Activated naive CD4-positive, alpha-beta T cell treated with anti-CD3 and anti-CD28 coated beads for 36 hours (primary cell): ENCODE measurements around the gene TGIF2. TPM values are rescaled to one million over a fixed set of nuclear protein-coding genes. Genes with fewer than 3 reads are reported as not detected.

ENCODE experiments used
- CTCF ChIA-PET: fragments of 350-600 bp; sonication (Branson Sonifier 250); formaldehyde crosslinking; loops from one replicate; lab custom pipeline; 2021; ENCODE audit warnings: antibody characterized with exemption; lab: Charles Lee
- DNase-seq: peaks from one replicate; pipeline ENCODE4 v3.0.0-alpha.2; 2020
- H3K27ac Mint-ChIP-seq: one replicate; pipeline ENCODE4 v1.8.0; 2021; ENCODE audit warnings: mild to moderate bottlenecking, mixed read lengths
- H3K27me3 Mint-ChIP-seq: one replicate; pipeline ENCODE4 v1.8.0; 2021; ENCODE audit warnings: low read depth, mixed read lengths
- H3K36me3 Mint-ChIP-seq: one replicate; pipeline ENCODE4 v1.8.0; 2021; ENCODE audit warnings: low read depth, mixed read lengths
- H3K4me1 Mint-ChIP-seq: one replicate; pipeline ENCODE4 v1.8.0; 2021; ENCODE audit warnings: low read depth, mixed read lengths
- H3K4me3 Mint-ChIP-seq: one replicate; pipeline ENCODE4 v1.8.0; 2021; ENCODE audit warnings: mild to moderate bottlenecking, moderate library complexity, mixed read lengths
- H3K9me3 Mint-ChIP-seq: one replicate; pipeline ENCODE4 v1.8.0; 2021; ENCODE audit warnings: mixed read lengths
- intact Hi-C: fragments of 100-400 bp; cut with micrococcal nuclease; formaldehyde crosslinking; loops from one replicate; pipeline ENCODE4 v1.15.1; 2023
- total RNA-seq, 2 experiments: library from RNA; stranded (reverse); gene quantifications; one replicate each; pipeline ENCODE4 v1.2.3, GENCODE V29; 2021

The TGIF2 gene
- total RNA-seq, 2 experiments from 2014 or later = 32.2 to 33.6 TPM

DNA sequence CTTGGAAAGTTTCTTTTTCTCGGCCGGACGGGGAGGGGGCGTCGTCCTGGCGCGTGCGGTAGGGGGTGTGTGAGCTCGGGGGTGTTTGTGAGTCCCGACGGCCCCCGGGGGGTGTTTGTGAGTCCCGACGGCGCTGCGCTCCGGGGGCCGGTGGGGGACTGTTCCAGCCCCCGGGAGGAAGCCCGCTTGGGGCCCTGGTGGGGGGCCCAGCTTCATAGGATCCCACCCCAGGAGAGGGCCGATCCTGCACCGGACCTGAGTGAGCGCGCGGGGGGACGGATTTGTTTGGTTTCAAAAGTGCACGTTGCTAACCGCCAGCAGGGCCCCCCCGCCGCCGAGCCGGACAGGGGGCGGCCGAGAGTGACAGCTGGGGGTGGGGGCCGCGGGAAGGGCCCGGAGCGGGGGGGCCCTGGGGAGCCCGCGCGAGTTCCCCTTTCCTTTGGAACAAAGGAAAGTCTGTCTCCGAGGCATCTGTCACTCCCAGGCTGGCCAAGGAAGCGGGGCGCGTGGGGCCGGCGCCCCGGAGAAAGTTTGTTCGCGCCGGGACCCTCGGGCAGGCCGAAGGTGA, 485 bp downstream of the TGIF2 start:
- Mint-ChIP-seq H3K9me3 (no peaks in the 10 kb centered on the region), H3K4me1 (peaks cover 37% of the 10 kb centered on the region), H3K4me3 (peak overlapping the region; percentile 91), H3K27me3 (no peaks in the 10 kb centered on the region), H3K36me3 (peaks cover 16% of the 10 kb centered on the region), H3K27ac (peak overlapping the region; percentile 63)
- CTCF ChIA-PET = interaction anchor here (0.6 to 1.4 kb wide), 5 partner anchors 11 to 485 kb away, joined by 3 to 4 read pairs (median 3); partner anchors contain the start of gene RAB5IF
- intact Hi-C loops = loop anchor here (1.0 to 5.0 kb wide), 6 partner anchors 18 to 622 kb away; partner anchors contain the start of genes RAB5IF and SCAND1
- DNase-seq = peak; percentile 35

DNA sequence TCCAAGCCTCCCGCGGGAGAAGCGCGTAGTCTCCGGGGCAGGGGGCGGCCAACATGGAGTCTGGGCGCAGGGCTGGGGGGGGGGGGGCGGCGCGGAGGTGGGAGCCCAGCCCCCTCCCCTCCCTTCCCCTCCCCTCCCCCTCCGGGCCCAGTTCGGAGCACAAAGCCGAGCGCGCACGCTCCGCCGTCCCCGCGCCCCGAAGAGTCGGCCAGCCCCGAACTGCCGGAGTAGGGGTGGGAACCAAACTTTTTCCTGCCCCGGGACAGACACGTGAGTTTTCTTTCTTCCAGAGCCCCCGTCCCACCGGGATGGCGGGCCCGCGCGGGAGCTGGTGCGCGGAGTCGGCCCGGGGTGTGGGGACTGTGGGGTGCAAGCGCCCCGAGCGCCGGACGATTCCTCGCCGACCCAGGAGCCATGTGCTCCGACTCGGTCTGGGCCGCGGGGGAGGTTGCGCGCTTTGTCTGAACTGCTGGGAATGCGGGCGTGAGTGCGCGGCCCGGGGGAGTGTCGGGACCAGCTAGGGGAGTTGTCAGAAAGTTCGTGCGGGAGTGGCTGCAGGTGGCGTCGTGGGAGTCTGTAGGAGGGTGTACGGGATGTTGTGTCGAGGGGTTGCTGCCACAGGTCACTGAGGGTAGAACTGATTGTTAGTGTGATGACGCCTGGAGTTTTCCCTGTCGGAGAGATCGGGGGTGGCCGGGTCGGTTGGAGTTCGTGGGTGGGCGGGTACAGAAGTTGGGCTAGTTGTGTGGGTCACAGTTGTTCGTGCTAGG, 1.2 kb downstream of the TGIF2 start:
- DNase-seq = peak; percentile 53
- Mint-ChIP-seq H3K4me3 (peak overlapping the region; percentile 91), H3K27me3 (no peaks in the 10 kb centered on the region), H3K27ac (peak overlapping the region; percentile 92), H3K4me1 (peaks cover 37% of the 10 kb centered on the region), H3K9me3 (no peaks in the 10 kb centered on the region), H3K36me3 (peaks cover 18% of the 10 kb centered on the region)
- CTCF ChIA-PET = interaction anchor here (0.6 to 1.4 kb wide), 7 partner anchors 16 to 348 kb away, joined by 3 to 6 read pairs (median 3); partner anchors contain the start of gene RAB5IF
- intact Hi-C loops = loop anchor here (5.0 kb wide), 2 partner anchors 263 to 622 kb away; partner anchors contain the start of gene SCAND1

DNA sequence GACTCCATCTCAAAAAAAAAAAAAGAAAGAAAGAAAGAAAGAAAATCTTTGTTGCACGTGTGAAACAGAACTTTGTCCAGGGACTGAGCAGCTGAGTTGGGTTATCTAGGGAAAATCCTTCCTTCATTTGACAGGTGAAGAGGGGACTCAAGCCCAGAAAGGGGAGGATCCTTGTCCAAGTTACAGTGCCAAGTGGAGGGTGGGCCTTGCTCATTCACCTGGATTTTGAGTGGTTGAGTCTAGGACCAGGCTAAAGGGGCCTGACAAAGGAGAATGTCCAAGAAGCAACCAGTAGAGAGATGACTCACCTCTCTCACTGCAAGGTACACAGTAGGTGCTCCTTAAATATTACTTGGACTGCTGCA, 2.7 kb downstream of the TGIF2 start:
- intact Hi-C loops = no loop called here
- H3K9me3 Mint-ChIP-seq = no peaks in the 10 kb centered on the region

GRCh38 chr20:36578356-36579041, 5.1 kb downstream of the TGIF2 start:
- no peak overlapping the region for H3K27ac Mint-ChIP-seq
- peaks cover 37% of the 10 kb centered on the region for H3K4me1 Mint-ChIP-seq
- H3K36me3 Mint-ChIP-seq = peaks cover 34% of the 10 kb centered on the region
- no peak for DNase-seq
- no peak overlapping the region for H3K4me3 Mint-ChIP-seq
- H3K9me3 Mint-ChIP-seq = no peaks in the 10 kb centered on the region
- H3K27me3 Mint-ChIP-seq = no peaks in the 10 kb centered on the region
- intact Hi-C loops = no loop called here
- CTCF ChIA-PET = interaction anchor here (0.7 to 1.9 kb wide), 6 partner anchors 8 to 27 kb away, joined by 3 to 5 read pairs (median 3); partner anchors contain the start of gene RAB5IF

More for the DNA sequence above, 2.7 kb downstream of the TGIF2 start:
- Mint-ChIP-seq H3K27ac (peak overlapping the region; percentile 51), H3K27me3 (no peaks in the 10 kb centered on the region), H3K4me3 (peak overlapping the region; percentile 4), H3K4me1 (peaks cover 40% of the 10 kb centered on the region), H3K36me3 (peaks cover 28% of the 10 kb centered on the region)
- CTCF ChIA-PET = interaction anchor here (1.4 to 1.5 kb wide), 3 partner anchors 9 to 30 kb away, joined by 4 to 10 read pairs (median 6); partner anchors contain the start of gene RAB5IF
- no peak for DNase-seq

DNA sequence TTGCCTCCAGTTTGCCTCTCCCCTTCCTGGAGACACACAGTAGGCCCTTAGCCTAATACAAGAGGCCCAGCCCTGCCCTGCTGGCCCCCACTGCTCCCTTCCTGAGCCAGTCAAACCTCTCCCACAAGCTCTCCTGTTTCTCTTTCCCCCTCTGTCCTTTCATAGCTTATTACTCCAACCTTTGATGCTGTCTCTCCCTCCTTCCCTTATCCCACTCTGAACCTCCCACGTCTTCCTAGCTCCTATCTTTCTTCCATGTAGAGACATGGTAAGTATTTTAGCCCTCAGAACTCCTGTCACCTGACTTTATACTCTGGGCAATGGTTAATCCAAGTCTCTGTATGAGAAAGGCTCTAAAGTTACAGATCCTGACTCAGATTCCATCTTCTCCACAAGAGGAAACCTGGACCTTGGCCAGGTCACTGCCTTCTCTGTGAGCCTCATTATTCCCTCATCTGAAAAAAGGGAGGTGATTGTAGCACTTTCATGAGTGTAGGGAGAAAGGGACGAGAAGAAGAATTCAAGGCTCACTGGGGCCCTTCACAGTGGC, 6.7 kb downstream of the TGIF2 start:
- no peak overlapping the region for H3K4me3 Mint-ChIP-seq
- DNase-seq = no peak
- peak overlapping the region; percentile 54 for H3K27ac Mint-ChIP-seq
- peaks cover 29% of the 10 kb centered on the region for H3K36me3 Mint-ChIP-seq
- intact Hi-C loops = no loop called here
- H3K27me3 Mint-ChIP-seq = no peaks in the 10 kb centered on the region
- peaks cover 33% of the 10 kb centered on the region for H3K4me1 Mint-ChIP-seq
- H3K9me3 Mint-ChIP-seq = no peaks in the 10 kb centered on the region
- CTCF ChIA-PET = no interaction called here

- peak; percentile 45 for DNase-seq
- H3K4me3 Mint-ChIP-seq = no peak overlapping the region
- H3K27me3 Mint-ChIP-seq = no peaks in the 10 kb centered on the region
- CTCF ChIA-PET = no interaction called here
- intact Hi-C loops = no loop called here
- H3K9me3 Mint-ChIP-seq = no peaks in the 10 kb centered on the region
- peak overlapping the region; percentile 81 for H3K27ac Mint-ChIP-seq
- peaks cover 27% of the 10 kb centered on the region for H3K4me1 Mint-ChIP-seq
- peaks cover 31% of the 10 kb centered on the region for H3K36me3 Mint-ChIP-seq
These were observed 8.9 kb downstream of the TGIF2 start for GRCh38 chr20:36582322-36582721.

- Mint-ChIP-seq H3K36me3 (peaks cover 35% of the 10 kb centered on the region), H3K4me1 (peaks cover 32% of the 10 kb centered on the region), H3K27me3 (no peaks in the 10 kb centered on the region), H3K4me3 (no peak overlapping the region), H3K27ac (peak overlapping the region; percentile 81), H3K9me3 (no peaks in the 10 kb centered on the region)
- CTCF ChIA-PET = no interaction called here
- DNase-seq = no peak
- intact Hi-C loops = no loop called here
These were observed 9.4 kb downstream of the TGIF2 start for GRCh38 chr20:36582821-36583220.

DNA sequence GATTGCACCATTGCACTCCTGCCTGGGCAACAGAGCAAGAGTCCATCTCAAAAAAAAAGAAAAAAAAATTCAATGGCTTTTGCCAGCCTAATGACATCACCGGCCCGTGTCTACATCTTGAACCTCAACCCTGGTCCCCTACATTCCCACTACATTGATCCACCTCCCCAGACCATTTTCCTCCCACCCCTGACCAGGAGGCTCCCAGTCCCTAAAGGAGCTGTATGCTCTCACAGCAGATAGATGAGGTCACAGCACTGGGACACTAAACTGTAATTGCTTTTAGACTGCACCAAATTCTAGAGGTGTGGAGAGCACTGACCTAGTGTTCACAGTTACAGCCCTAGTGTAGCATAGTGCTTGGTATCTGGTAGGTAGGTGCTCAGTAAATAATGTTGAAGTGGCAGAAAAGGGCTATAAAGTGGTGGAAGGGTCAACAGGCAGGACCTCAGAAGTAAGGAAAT, 10.7 kb downstream of the TGIF2 start:
- Mint-ChIP-seq H3K4me1 (peaks cover 30% of the 10 kb centered on the region), H3K4me3 (no peak overlapping the region), H3K27me3 (no peaks in the 10 kb centered on the region), H3K9me3 (no peaks in the 10 kb centered on the region), H3K27ac (no peak overlapping the region), H3K36me3 (peaks cover 32% of the 10 kb centered on the region)
- intact Hi-C loops = no loop called here
- no peak for DNase-seq
- CTCF ChIA-PET = interaction anchor here (0.7 kb wide), 1 partner anchor 148 kb away, joined by 4 read pairs; no protein-coding TSS in a partner anchor

DNA sequence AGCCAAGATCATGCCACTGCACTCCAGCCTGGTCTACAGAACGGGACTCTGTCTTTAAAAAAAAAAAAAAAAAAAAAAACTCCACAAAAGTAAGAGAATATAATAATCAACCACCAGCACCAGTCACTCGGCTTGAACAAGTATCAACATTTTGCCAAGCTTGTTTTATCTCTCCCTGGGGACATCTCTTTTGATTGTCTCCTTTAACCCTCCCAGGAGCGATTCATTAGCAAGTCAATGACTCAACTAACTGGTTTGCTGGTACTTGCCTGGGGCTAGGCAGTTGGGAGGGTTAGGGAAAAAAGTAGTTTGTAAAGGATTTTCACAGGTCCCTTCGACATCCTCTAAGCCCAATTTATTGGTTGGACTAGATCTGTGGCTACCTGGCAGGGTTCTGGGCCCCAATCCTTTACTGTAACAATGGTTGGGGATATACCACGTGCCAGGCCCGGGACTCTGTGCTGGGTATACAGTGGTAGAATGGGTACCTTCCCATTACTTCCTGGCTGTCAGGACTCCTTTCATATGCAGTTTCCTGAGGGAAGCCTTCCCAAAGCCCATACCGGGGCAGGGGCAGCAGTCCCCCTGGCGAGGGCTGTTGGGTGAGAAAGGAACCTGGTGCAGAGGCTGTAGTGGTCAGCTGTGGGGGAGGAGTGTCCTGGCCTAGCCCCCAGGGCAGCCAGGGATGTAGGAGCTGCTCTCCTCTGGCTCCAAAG, 12.2 kb downstream of the TGIF2 start:
- intact Hi-C loops = no loop called here
- no peaks in the 10 kb centered on the region for H3K27me3 Mint-ChIP-seq
- peak overlapping the region; percentile 18 for H3K27ac Mint-ChIP-seq
- H3K4me1 Mint-ChIP-seq = peaks cover 28% of the 10 kb centered on the region
- H3K36me3 Mint-ChIP-seq = peaks cover 22% of the 10 kb centered on the region
- no peak for DNase-seq
- H3K4me3 Mint-ChIP-seq = no peak overlapping the region
- CTCF ChIA-PET = interaction anchor here (1.3 kb wide), 2 partner anchors 10 to 12 kb away, joined by 4 read pairs; partner anchors contain the start of gene TGIF2
- H3K9me3 Mint-ChIP-seq = no peaks in the 10 kb centered on the region

- H3K27ac Mint-ChIP-seq = peak overlapping the region; percentile 67
- no peak overlapping the region for H3K4me3 Mint-ChIP-seq
- no peaks in the 10 kb centered on the region for H3K27me3 Mint-ChIP-seq
- DNase-seq = peak; percentile 12
- CTCF ChIA-PET = interaction anchor here (0.5 to 2.4 kb wide), 7 partner anchors 9 to 1075 kb away, joined by 3 to 15 read pairs (median 3); partner anchors contain the start of gene RAB5IF
- H3K36me3 Mint-ChIP-seq = peaks cover 27% of the 10 kb centered on the region
- H3K4me1 Mint-ChIP-seq = peaks cover 32% of the 10 kb centered on the region
- intact Hi-C loops = no loop called here
- H3K9me3 Mint-ChIP-seq = no peaks in the 10 kb centered on the region
These were observed 14.1 kb downstream of the TGIF2 start for GRCh38 chr20:36587388-36588070.

- no peak overlapping the region for H3K27ac Mint-ChIP-seq
- H3K4me3 Mint-ChIP-seq = no peak overlapping the region
- no peaks in the 10 kb centered on the region for H3K9me3 Mint-ChIP-seq
- no peak for DNase-seq
- CTCF ChIA-PET = interaction anchor here (0.7 to 3.7 kb wide), 6 partner anchors 14 to 182 kb away, joined by 3 to 10 read pairs (median 4); partner anchors contain the start of genes DSN1, RAB5IF and TGIF2
- intact Hi-C loops = loop anchor here (5.0 kb wide), 1 partner anchor 639 kb away; the partner anchor contains the start of gene SCAND1
- no peaks in the 10 kb centered on the region for H3K27me3 Mint-ChIP-seq
- H3K4me1 Mint-ChIP-seq = peaks cover 61% of the 10 kb centered on the region
- H3K36me3 Mint-ChIP-seq = peaks cover 34% of the 10 kb centered on the region
These were observed 17.9 kb downstream of the TGIF2 start for GRCh38 chr20:36591281-36591680.
